SU-DHL-6 (cell line): ENCODE measurements around the gene KCNC1.

Experiments used
- H2AFZ ChIP-seq: fragments of 200-600 bp; sonication (generic); 2 replicates; pipeline ENCODE4 v1.6.1; 2014; ENCODE audit warnings: low read depth, mild to moderate bottlenecking, moderate library complexity, mixed read lengths, antibody characterized with exemption, low read length; ENCODE audit not compliant: severe bottlenecking
- H3F3A ChIP-seq: fragments of 200-600 bp; shearing (Covaris generic); 2 replicates; pipeline ENCODE4 v1.6.0; 2016; ENCODE audit warnings: antibody characterized with exemption, mild to moderate bottlenecking; ENCODE audit not compliant: insufficient read depth
- H3K27ac ChIP-seq: fragments of 200-600 bp; sonication (generic); 2 replicates; pipeline ENCODE4 v1.5.1; 2016; ENCODE audit warnings: low read depth, mild to moderate bottlenecking, low read length, moderate library complexity, mixed read lengths
- H3K27me3 ChIP-seq: fragments of 200-600 bp; sonication (generic), shearing (Covaris generic); 2 replicates; pipeline ENCODE4 v1.6.0; 2014; ENCODE audit warnings: mild to moderate bottlenecking, low read length
- H3K36me3 ChIP-seq: fragments of 200-600 bp; sonication (generic); 2 replicates; pipeline ENCODE4 v1.6.1; 2014; ENCODE audit warnings: mild to moderate bottlenecking, low read length, mixed read lengths
- H3K4me2 ChIP-seq: fragments of 300-600, 200-600 bp; shearing (Covaris generic), sonication (generic); 2 replicates; pipeline ENCODE4 v1.6.0; 2014; ENCODE audit warnings: low read length, low read depth, mild to moderate bottlenecking; ENCODE audit not compliant: poor library complexity, severe bottlenecking
- H3K4me3 ChIP-seq: fragments of 200-600 bp; sonication (generic); 2 replicates; pipeline ENCODE4 v1.5.1; 2014; ENCODE audit warnings: antibody characterized with exemption, low read length, mild to moderate bottlenecking, mixed read lengths; ENCODE audit not compliant: insufficient read depth, poor library complexity, severe bottlenecking
- H3K79me2 ChIP-seq: fragments of 200-600 bp; sonication (generic); 2 replicates; pipeline ENCODE4 v1.6.1; 2014; ENCODE audit warnings: mild to moderate bottlenecking, low read length, moderate library complexity; ENCODE audit not compliant: insufficient read depth
- H3K9ac ChIP-seq: fragments of 200-600 bp; sonication (generic); 2 replicates; pipeline ENCODE4 v1.7.0; 2014; ENCODE audit warnings: mild to moderate bottlenecking, low read length
- H3K9me2 ChIP-seq: fragments of 200-600 bp; sonication (generic); replicated peaks from 2 replicates; pipeline ENCODE4 v1.6.1; 2014; ENCODE audit warnings: low read length; ENCODE audit not compliant: insufficient read depth
- H3K9me3 ChIP-seq: fragments of 200-600 bp; sonication (generic); 2 replicates; pipeline ENCODE4 v1.6.1; 2014; ENCODE audit warnings: low read length, mixed read lengths; ENCODE audit not compliant: insufficient read depth
- H4K20me1 ChIP-seq: fragments of 200-600 bp; sonication (generic); 2 replicates; pipeline ENCODE4 v1.6.1; 2014; ENCODE audit warnings: low read depth, mild to moderate bottlenecking, antibody characterized with exemption, low read length, moderate library complexity, mixed read lengths
- CTCF ChIP-seq: fragments of 200-600 bp; sonication (generic); IDR thresholded peaks from one replicate; pipeline ENCODE4 v1.5.1; 2017; ENCODE audit warnings: antibody characterized with exemption, mild to moderate bottlenecking, low read length, moderate library complexity; ENCODE audit not compliant: insufficient read depth, poor library complexity, severe bottlenecking
- EZH2phosphoT487 ChIP-seq: fragments of 200-600 bp; sonication (generic), shearing (Covaris generic); conservative IDR thresholded peaks from 2 replicates; pipeline ENCODE4 v1.6.1; 2018; ENCODE audit warnings: mild to moderate bottlenecking, antibody characterized with exemption, low read length, moderate library complexity, mixed read lengths

Gene KCNC1

GRCh38 chr11:17793642-17794170, 59.1 kb downstream of the KCNC1 start:
- Histone ChIP-seq H3K9me3 (no peaks in the 10 kb centered on the region), H3K4me2 (no peak overlapping the region), H3K4me3 (no peak overlapping the region), H3F3A (no peaks in the 10 kb centered on the region), H2AFZ (no peak overlapping the region), H3K79me2 (no peaks in the 10 kb centered on the region), H3K9me2 (no peaks in the 10 kb centered on the region), H3K9ac (no peak overlapping the region), H3K27ac (no peak overlapping the region), H4K20me1 (no peaks in the 10 kb centered on the region), H3K27me3 (no peaks in the 10 kb centered on the region), H3K36me3 (no peaks in the 10 kb centered on the region)
- no peak for TF ChIP-seq EZH2phosphoT487
- TF ChIP-seq CTCF: no peak

- no peak overlapping the region for H3K27ac ChIP-seq
Observed at GRCh38 chr11:17794981-17795380, 60.4 kb downstream of the KCNC1 start.

GRCh38 chr11:17796154-17796553, 61.6 kb downstream of the KCNC1 start:
- H3K4me3 ChIP-seq: no peak overlapping the region
- H3K9me3 ChIP-seq: no peaks in the 10 kb centered on the region
- no peak overlapping the region for H2AFZ ChIP-seq
- H3K27ac ChIP-seq: no peak overlapping the region
- TF ChIP-seq CTCF: no peak
- TF ChIP-seq EZH2phosphoT487: no peak
- H3K27me3 ChIP-seq: no peaks in the 10 kb centered on the region
- no peak overlapping the region for H3K9ac ChIP-seq
- H3F3A ChIP-seq: no peaks in the 10 kb centered on the region
- H3K4me2 ChIP-seq: no peak overlapping the region
- H3K9me2 ChIP-seq: no peaks in the 10 kb centered on the region
- H3K79me2 ChIP-seq: no peaks in the 10 kb centered on the region
- no peaks in the 10 kb centered on the region for H3K36me3 ChIP-seq
- H4K20me1 ChIP-seq: no peaks in the 10 kb centered on the region

More at GRCh38 chr11:17794981-17795380, 60.4 kb downstream of the KCNC1 start:
- no peak overlapping the region for H2AFZ ChIP-seq
- TF ChIP-seq CTCF (no peak), EZH2phosphoT487 (no peak)
- H3K27me3 ChIP-seq: no peaks in the 10 kb centered on the region
- H3F3A ChIP-seq: no peaks in the 10 kb centered on the region
- no peaks in the 10 kb centered on the region for H3K36me3 ChIP-seq
- no peaks in the 10 kb centered on the region for H4K20me1 ChIP-seq
- H3K4me2 ChIP-seq: no peak overlapping the region
- H3K9ac ChIP-seq: no peak overlapping the region
- no peaks in the 10 kb centered on the region for H3K9me3 ChIP-seq
- no peak overlapping the region for H3K4me3 ChIP-seq
- no peaks in the 10 kb centered on the region for H3K9me2 ChIP-seq
- no peaks in the 10 kb centered on the region for H3K79me2 ChIP-seq
